Pulmonary artery endothelial cell (primary cell): ENCODE results near the gene SINHCAF. TPM values are rescaled to one million over a fixed set of nuclear protein-coding genes. Genes with fewer than 3 reads are reported as not detected.
"Not testable (repeated sequence)": the region's sequence is repeated elsewhere in the genome, so short reads cannot be mapped to it uniquely, and the experiment has no call there.

ENCODE experiments used
- DNase-seq: peaks from one replicate; pipeline ENCODE4 v3.0.0-alpha.2; 2011; ENCODE audit warnings: low read depth, low spot score
- total RNA-seq: library from RNA; depleted of rRNA; stranded (reverse); fragments of >200 nt; gene quantifications from 2 replicates; pipeline ENCODE4 v1.2.3, GENCODE V29; 2014

SINHCAF gene
- total RNA-seq, 1 donor from 2014 or later = 74.6 TPM

GRCh38 chr12:31265722-31266121 is 60.2 kb downstream of the SINHCAF start:
- no peak for DNase-seq

- DNase-seq = no peak
These were observed 62.3 kb downstream of the SINHCAF start for GRCh38 chr12:31263661-31264060.

GRCh38 chr12:31261744-31262143 is 64.2 kb downstream of the SINHCAF start:
- no peak for DNase-seq

GRCh38 chr12:31260840-31261239 is 65.1 kb downstream of the SINHCAF start:
- no peak for DNase-seq

GRCh38 chr12:31259136-31259886 is 66.6 kb downstream of the SINHCAF start:
- no peak for DNase-seq

- DNase-seq = no peak
These were observed 68.2 kb downstream of the SINHCAF start for GRCh38 chr12:31257784-31258183.

GRCh38 chr12:31251707-31252611 is 74.0 kb downstream of the SINHCAF start:
- DNase-seq = not testable (repeated sequence)

- no peak for DNase-seq
These were observed 75.8 kb downstream of the SINHCAF start for GRCh38 chr12:31250179-31250578.

GRCh38 chr12:31249356-31249755 is 76.6 kb downstream of the SINHCAF start:
- no peak for DNase-seq

- DNase-seq = no peak
These were observed 77.1 kb downstream of the SINHCAF start for GRCh38 chr12:31248815-31249214.

GRCh38 chr12:31248337-31248736 is 77.6 kb downstream of the SINHCAF start:
- no peak for DNase-seq

GRCh38 chr12:31246470-31246850 is 79.5 kb downstream of the SINHCAF start:
- DNase-seq = no peak

GRCh38 chr12:31245822-31246469 is 80.0 kb downstream of the SINHCAF start:
- no peak for DNase-seq

- DNase-seq = not testable (repeated sequence)
These were observed 83.5 kb downstream of the SINHCAF start for GRCh38 chr12:31242418-31242817.

- peak; percentile 24 for DNase-seq
These were observed 87.1 kb downstream of the SINHCAF start for GRCh38 chr12:31238764-31239387.

GRCh38 chr12:31238333-31238732 is 87.6 kb downstream of the SINHCAF start:
- not testable (repeated sequence) for DNase-seq

- no peak for DNase-seq
These were observed 88.8 kb downstream of the SINHCAF start for GRCh38 chr12:31236998-31237637.

GRCh38 chr12:31235868-31236395 is 90.0 kb downstream of the SINHCAF start:
- no peak for DNase-seq

- no peak for DNase-seq
These were observed 90.7 kb downstream of the SINHCAF start for GRCh38 chr12:31234955-31235867.
